SK-N-SH treated with all-trans-retinoic acid at 6 μM for 48 hours (cell line): ENCODE results near the gene MCM10.

Experiments used
- CSDC2 ChIP-seq: fragments of 250-450 bp; sonication (Bioruptor Pico); IDR thresholded peaks from 2 replicates; pipeline ENCODE4 v1.5.0; 2020; ENCODE audit warnings: mild to moderate bottlenecking, moderate library complexity
- ZNF70 ChIP-seq: fragments of 450-650 bp; formaldehyde crosslinking; IDR thresholded peaks from 2 replicates; pipeline ENCODE4 v1.5.0; 2020; ENCODE audit warnings: mild to moderate bottlenecking, moderate library complexity

DNA sequence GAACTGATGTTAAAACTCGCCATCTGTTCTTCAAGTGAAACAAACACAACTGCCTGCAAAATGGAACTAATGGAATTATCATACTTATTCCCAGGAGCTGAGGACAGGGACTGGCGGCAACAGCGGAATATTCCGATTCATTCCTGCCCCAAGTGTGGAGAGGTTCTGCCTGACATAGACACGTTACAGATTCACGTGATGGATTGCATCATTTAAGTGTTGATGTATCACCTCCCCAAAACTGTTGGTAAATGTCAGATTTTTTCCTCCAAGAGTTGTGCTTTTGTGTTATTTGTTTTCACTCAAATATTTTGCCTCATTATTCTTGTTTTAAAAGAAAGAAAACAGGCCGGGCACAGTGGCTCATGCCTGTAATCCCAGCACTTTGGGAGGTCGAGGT is 24.7 kb upstream of the MCM10 start:
- TF ChIP-seq ZNF70 (CRISPR knock-in tag) (no peak), CSDC2 (CRISPR knock-in tag) (no peak)
